Suprapubic skin (tissue), 4 donors: Measurements from ENCODE around the gene RABGAP1. TPM values are rescaled to one million over a fixed set of nuclear protein-coding genes. Genes with fewer than 3 reads are reported as not detected.

ENCODE experiments used
- DNase-seq, 2 donors: peaks; one replicate each; pipeline ENCODE4 v3.0.0-alpha.2; 2019; ENCODE audit warnings: low spot score in 2 of 2
- H3K27ac ChIP-seq: fragments of 200-600 bp; sonication (generic); one replicate; pipeline ENCODE4 v1.5.1; 2019
- H3K27me3 ChIP-seq: fragments of 200-600 bp; sonication (generic); one replicate; pipeline ENCODE4 v1.5.1; 2019
- H3K36me3 ChIP-seq: fragments of 200-600 bp; sonication (generic); one replicate; pipeline ENCODE4 v1.5.1; 2019
- H3K4me1 ChIP-seq: fragments of 200-600 bp; sonication (generic); one replicate; pipeline ENCODE4 v1.5.1; 2019
- H3K4me3 ChIP-seq: fragments of 200-600 bp; sonication (generic); one replicate; pipeline ENCODE4 v1.5.1; 2019; ENCODE audit warnings: mild to moderate bottlenecking
- H3K9me3 ChIP-seq: fragments of 200-600 bp; sonication (generic); one replicate; pipeline ENCODE4 v1.5.1; 2019
- CTCF ChIP-seq, 2 donors: fragments of 200-600 bp in 1 of 2; fragments of 450-650 bp in 1 of 2; sonication (generic) in 1 of 2; IDR thresholded peaks; one replicate each; pipeline ENCODE4 v1.5.1; 2016 to 2019; ENCODE audit warnings: antibody characterized with exemption in 2 of 2, mild to moderate bottlenecking in 1 of 2, moderate library complexity in 1 of 2
- EP300 ChIP-seq: sonication (generic); formaldehyde crosslinking; IDR thresholded peaks from one replicate; pipeline ENCODE4 v1.6.1; 2017; ENCODE audit warnings: antibody characterized with exemption
- POLR2A ChIP-seq, 2 donors: fragments of 450-650 bp; IDR thresholded peaks; one replicate each; pipeline ENCODE4 v1.6.1; 2017; ENCODE audit warnings: antibody characterized with exemption in 2 of 2, mild to moderate bottlenecking in 2 of 2, moderate library complexity in 2 of 2
- POLR2AphosphoS5 ChIP-seq, 3 donors: sonication (generic); formaldehyde crosslinking; IDR thresholded peaks; one replicate each; pipeline ENCODE4 v1.6.1; 2017; ENCODE audit warnings: antibody characterized with exemption in 3 of 3
- WGBS: methylation state at CpG from one replicate; pipeline ENCODE4 v1.1.5; 2018; 5-methylcytosine and 5-hydroxymethylcytosine counted together
- total RNA-seq, 4 donors: library from RNA; depleted of rRNA; stranded (reverse); fragments of >200 nt; gene quantifications; one replicate each; pipeline ENCODE4 v1.1.0, GENCODE V29; 2016

RABGAP1 gene
- total RNA-seq, 4 donors from 2014 or later: 31.4 to 115 (median 64.4) TPM

DNA sequence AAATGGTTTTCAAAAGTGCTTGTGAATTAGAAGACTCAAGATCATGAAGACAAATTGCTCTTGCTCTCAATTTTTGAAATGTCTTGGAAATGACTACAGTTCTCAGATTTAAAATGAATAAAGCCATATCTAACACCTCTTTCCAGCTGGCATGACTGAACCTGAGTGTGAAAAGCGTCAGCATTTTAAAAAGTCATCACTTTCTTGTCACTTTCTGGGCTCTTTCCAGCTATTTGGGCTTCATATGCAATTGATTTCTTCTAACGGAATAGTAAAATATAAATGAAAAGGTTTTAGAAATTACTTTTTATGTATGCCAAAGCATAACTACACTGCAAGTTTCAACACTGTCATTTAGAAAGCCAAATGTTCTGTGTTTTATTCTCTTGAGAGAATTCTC is 95.0 kb downstream of the RABGAP1 start:
- Histone ChIP-seq H3K9me3 (no peaks in the 10 kb centered on the region), H3K27me3 (no peaks in the 10 kb centered on the region), H3K36me3 (peaks cover 13% of the 10 kb centered on the region), H3K4me1 (peaks cover 7% of the 10 kb centered on the region), H3K4me3 (no peak overlapping the region), H3K27ac (no peak overlapping the region)
- TF ChIP-seq POLR2AphosphoS5 (IDR thresholded peaks at IDR 0.05) (no peak), CTCF (IDR thresholded peaks at IDR 0.05) (no peak), EP300 (no peak), POLR2A (IDR thresholded peaks at IDR 0.05) (no peak)
- no peak for DNase-seq
- WGBS: 59% methylated on average over 2 of the region's 2 CpGs

- no peak for TF ChIP-seq POLR2AphosphoS5 (IDR thresholded peaks at IDR 0.05)
- no peak for TF ChIP-seq CTCF (IDR thresholded peaks at IDR 0.05)
- TF ChIP-seq EP300: no peak
- no peak for TF ChIP-seq POLR2A (IDR thresholded peaks at IDR 0.05)
- 78% methylated on average over 3 of the region's 3 CpGs for WGBS
- Histone ChIP-seq H3K27ac (no peak overlapping the region), H3K27me3 (no peaks in the 10 kb centered on the region), H3K36me3 (peaks cover 22% of the 10 kb centered on the region), H3K9me3 (no peaks in the 10 kb centered on the region), H3K4me3 (no peak overlapping the region), H3K4me1 (peaks cover 7% of the 10 kb centered on the region)
- DNase-seq: no peak
Measured at GRCh38 chr9:123036893-123037545, 96.2 kb downstream of the RABGAP1 start.

DNA sequence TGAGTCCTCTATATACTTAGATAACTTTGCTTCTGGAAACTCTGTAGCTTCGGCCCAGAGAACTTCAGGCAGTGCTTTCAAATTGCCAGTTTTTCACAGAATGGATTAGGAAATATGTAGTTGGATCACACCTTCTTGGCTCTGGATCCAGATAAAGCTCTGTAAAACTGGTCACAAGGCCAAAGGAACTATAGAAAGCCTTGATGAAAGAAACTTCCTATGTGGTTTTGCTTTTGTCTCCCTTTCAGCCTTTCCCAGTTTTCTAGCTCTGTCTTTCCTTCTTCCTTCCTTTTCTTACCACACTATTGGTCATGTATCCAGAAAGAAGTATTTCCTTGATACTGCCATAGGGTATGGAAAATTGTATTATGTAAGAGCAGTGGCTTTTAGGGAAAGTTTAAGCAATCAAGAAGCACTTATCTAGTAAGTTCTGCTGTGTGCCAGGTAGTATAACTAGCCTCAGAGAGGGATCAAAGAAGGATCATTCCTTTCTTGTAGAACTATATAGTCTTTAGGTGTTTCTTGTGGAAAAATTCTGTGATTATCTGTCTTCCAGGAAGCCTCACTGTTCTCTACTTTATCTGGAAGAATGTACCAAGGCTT is 98.9 kb downstream of the RABGAP1 start:
- Histone ChIP-seq H3K27ac (no peak overlapping the region), H3K36me3 (peaks cover 23% of the 10 kb centered on the region), H3K27me3 (no peaks in the 10 kb centered on the region), H3K4me1 (peaks cover 7% of the 10 kb centered on the region), H3K9me3 (no peaks in the 10 kb centered on the region), H3K4me3 (no peak overlapping the region)
- no peak for DNase-seq
- 71% methylated on average over 1 of the region's 1 CpG for WGBS
- TF ChIP-seq POLR2A (IDR thresholded peaks at IDR 0.05) (no peak), CTCF (IDR thresholded peaks at IDR 0.05) (no peak), EP300 (no peak), POLR2AphosphoS5 (IDR thresholded peaks at IDR 0.05) (no peak)

DNA sequence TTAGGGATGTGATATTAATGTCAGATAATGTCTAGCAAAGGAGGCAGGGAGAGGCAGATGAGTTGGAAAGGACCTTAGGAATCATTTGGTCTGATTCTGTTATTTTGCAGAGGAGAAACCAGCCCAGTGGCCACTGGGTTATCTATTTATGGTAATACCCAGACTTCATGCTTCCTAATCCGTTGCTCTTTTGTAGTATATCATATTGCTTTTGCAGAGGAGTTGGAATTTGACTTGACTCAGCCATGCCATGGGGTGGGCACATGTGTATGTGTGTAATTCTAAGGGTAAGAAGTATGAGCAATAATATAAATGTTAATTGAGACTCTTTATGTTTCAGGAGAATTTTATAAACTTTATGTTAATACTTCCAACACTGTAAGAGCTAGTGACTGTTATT is 100.0 kb downstream of the RABGAP1 start:
- WGBS: 76% methylated on average over 1 of the region's 1 CpG
- Histone ChIP-seq H3K9me3 (no peaks in the 10 kb centered on the region), H3K4me1 (peaks cover 7% of the 10 kb centered on the region), H3K27me3 (no peaks in the 10 kb centered on the region), H3K36me3 (peaks cover 17% of the 10 kb centered on the region), H3K27ac (no peak overlapping the region), H3K4me3 (no peak overlapping the region)
- no peak for DNase-seq
- TF ChIP-seq CTCF (IDR thresholded peaks at IDR 0.05): no peak
- no peak for TF ChIP-seq POLR2A (IDR thresholded peaks at IDR 0.05)
- no peak for TF ChIP-seq POLR2AphosphoS5 (IDR thresholded peaks at IDR 0.05)
- TF ChIP-seq EP300: no peak

DNA sequence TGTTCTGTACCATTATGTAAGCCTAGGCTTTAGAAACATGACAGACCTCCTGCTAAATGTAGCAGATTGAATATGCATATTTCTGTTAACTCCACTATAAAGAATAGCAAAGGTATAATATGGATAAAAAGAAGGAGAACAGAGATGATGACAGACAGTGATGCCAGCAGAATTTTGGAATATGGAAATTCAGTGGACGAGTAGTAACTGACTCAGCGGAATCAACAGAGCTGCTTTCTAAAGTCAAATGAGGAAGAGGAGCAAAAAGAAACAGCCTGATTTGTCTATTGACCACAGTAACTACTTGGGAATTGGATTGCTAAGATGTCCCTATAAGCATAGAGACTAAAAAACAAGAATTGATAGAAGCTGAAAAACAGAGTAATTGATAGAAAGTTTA is 100.7 kb downstream of the RABGAP1 start:
- Histone ChIP-seq H3K27ac (no peak overlapping the region), H3K4me3 (no peak overlapping the region), H3K4me1 (peaks cover 7% of the 10 kb centered on the region), H3K9me3 (no peaks in the 10 kb centered on the region), H3K36me3 (peaks cover 17% of the 10 kb centered on the region), H3K27me3 (no peaks in the 10 kb centered on the region)
- TF ChIP-seq POLR2A (IDR thresholded peaks at IDR 0.05) (no peak), CTCF (IDR thresholded peaks at IDR 0.05) (no peak), EP300 (no peak), POLR2AphosphoS5 (IDR thresholded peaks at IDR 0.05) (no peak)
- DNase-seq: no peak
- 84% methylated on average over 2 of the region's 2 CpGs for WGBS
